Stimulated activated CD4-positive, alpha-beta T cell treated with anti-CD3 and anti-CD28 coated beads, Interleukin-15, amount 100 ng/mL, for 24 hours (primary cell): ENCODE measurements around the gene CELA3B.
"Not testable (repeated sequence)": the region's sequence is repeated elsewhere in the genome, so short reads cannot be mapped to it uniquely, and the experiment has no call there.

Experiments
- DNase-seq: peaks from one replicate; pipeline ENCODE4 v3.0.0-alpha.2; 2020

Gene CELA3B, protein sequence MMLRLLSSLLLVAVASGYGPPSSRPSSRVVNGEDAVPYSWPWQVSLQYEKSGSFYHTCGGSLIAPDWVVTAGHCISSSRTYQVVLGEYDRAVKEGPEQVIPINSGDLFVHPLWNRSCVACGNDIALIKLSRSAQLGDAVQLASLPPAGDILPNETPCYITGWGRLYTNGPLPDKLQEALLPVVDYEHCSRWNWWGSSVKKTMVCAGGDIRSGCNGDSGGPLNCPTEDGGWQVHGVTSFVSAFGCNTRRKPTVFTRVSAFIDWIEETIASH

DNA sequence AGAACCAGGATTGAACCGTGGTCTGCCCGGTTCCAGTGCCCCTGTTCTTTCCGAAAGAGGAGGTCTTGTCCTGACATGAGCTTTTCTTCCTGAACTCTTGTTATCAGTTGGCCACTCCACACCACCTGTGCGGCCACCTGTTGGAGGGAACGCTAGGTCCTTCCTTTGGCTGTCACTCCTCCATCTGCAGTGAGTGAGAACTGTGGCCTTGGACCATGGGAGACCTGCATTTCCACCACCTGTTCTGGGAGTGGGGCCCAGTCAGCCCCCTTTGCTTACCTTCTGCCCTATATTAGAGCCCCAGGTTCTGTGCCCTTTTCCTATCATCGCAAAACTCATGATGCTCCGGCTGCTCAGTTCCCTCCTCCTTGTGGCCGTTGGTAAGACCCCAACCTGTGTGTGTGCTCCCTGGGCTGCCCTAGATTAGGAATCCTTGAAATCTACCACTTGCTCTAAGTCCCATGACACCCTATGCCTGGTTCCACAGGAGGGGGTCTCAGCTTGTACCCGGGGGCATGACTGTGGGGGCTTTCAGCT lies at the start of gene CELA3B:
Gene CELA3B (plus strand): TSS at position 320 of the 537 bp plus-strand sequence. CDS start 18 bp downstream, at position 338.
- DNase-seq, result not testable (repeated sequence)

GRCh38 chr1:21927533-21928237 lies 49.1 kb upstream of the CELA3B start:
- DNase-seq, result no peak

DNA sequence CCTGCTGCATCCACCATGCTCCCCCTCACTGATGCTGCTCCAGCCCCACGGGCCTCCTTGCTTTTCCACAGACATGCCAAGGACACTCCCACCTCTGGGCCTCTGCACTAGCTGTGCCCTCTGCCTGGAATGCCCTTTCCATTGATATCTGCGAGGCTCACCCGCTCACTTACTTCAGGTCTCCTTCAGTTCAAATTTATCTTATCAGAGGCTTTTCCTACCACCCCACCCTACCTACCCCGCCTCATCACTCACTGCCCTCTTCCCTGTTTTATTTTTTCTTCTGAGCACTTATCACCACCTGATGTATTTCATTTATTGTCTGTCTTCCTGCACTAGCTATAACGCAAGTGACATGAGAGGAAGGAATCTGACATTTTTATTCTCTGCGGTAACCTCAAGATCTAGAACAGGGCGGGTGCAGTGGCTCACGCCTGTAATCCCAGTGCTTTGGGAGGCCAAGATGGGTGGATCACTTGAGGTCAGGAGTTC lies 46.7 kb upstream of the CELA3B start:
- no peak for DNase-seq

DNA sequence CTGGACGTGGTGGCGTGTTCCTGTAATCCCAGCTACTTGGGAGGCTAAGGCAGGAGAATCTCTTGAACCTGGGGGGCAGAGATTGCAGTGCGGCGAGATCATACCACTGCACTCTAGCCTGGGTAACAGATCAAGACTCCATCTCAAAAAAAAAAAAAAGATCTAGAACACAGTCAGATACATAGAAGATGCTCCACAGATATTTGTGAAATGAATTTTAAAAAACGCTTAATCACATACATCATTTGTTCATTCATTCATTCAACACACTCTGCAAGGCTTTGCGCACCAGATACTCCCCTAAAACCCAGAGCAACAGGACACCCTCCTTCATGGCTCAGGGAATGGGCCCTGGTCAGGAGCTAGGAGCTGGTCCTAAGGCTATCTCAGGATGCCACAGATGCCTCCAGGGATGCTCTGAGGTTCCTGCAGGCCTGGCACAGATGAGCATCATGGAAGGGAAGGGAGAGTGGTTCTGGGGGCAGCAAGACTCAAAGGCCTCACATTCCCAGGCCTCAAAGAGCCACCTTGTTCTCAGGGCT lies 46.1 kb upstream of the CELA3B start:
- DNase-seq, result no peak

DNA sequence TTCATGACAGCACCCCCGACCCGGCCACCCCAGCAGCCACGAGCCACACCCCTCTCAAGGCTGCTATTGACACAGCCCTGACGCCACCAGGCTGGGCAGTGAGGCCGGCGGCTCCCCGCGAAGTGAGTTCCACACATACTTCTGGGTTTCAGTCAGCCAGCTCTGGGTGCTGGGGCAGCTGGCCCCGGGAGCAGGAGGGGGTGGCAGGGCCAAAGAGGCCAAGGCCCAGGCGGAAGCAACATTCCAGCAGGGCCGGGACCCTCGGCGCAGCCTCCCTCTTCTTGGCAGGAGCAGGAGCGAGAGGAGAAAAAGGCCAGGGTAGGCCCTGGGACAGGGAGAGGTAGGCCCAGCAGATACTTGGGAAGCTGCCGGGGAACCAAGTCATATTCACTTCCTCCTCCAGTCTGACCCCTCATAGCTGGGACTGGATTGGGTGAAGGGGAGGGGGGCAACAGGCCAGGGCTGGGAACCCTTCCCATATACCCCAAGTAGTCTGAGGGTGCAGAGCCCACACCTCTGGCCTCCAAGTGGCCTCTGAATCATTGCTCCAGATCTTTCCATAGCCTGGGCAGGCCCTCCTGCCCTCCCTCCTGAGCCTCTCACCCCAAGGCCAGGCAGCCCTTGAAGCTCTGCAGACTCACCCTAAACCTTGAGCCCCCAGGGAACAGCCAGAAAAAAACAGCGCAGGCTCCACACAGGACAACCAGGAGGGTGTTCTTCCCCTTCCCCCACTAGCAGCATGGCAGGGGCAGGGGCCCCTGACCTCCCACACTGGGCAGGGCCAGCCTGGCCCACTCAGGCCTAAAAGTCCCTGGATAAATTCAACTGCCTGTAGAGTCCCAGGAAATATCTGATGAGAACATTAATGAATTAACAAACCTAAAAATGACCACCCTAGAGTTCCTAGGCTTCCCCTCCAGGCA lies 45.4 kb upstream of the CELA3B start:
- no peak for DNase-seq

DNA sequence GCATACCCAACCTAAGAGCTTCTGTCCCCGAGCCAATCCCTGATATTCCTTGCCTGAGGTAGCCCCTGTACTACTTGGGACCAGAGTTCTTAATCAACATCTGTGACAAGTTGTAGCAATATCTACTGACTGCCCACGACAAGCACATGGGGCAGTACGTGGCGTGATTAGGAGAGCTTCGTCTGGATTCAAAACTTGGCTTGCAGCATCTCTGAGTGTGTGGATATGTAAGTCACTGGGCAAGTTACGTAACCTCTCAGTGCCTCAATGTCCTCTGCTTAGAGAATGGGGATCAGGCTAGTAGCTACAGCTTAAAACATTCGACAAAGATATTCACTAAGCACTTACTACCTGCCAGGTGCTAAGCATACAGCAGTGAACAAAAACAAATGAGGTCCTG lies 44.7 kb upstream of the CELA3B start:
- DNase-seq, result no peak

- DNase-seq, result no peak
These were observed 43.2 kb upstream of the CELA3B start for GRCh38 chr1:21933397-21934248.

- DNase-seq, result no peak
These were observed 41.4 kb upstream of the CELA3B start for GRCh38 chr1:21935393-21935804.

DNA sequence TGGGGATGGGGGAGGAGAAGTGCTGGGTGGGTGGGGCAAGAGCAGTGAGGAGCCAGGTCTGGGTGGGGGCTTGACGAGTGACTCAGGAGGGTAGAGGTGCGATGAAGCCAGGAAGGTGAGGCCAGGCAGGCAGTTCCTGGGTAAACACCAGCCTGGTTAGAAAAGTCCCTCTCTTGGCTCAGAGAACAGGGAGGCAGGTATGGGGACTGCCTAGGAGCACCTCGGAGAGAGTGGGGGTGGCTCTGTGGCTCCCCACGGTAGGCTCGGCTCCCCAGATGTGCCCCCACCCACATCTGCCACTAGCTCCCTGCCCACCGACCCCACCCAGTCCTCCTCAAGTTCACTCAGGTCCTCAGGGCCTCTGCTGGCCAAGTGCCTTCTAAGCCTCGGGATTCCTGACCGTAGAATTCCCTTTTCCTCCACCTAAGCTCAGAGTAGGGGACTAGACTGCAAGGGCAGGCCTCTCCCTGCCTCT lies 40.9 kb upstream of the CELA3B start:
- no peak for DNase-seq

- peak; percentile 15 for DNase-seq
These were observed 40.3 kb upstream of the CELA3B start for GRCh38 chr1:21936366-21937031.

- DNase-seq, result no peak
These were observed 39.8 kb upstream of the CELA3B start, which contains the start of gene HSPG2 for GRCh38 chr1:21937034-21937371. HSPG2 (minus strand) TSS chr1:21937310; CDS start chr1:21937217, 93 bp downstream.

DNA sequence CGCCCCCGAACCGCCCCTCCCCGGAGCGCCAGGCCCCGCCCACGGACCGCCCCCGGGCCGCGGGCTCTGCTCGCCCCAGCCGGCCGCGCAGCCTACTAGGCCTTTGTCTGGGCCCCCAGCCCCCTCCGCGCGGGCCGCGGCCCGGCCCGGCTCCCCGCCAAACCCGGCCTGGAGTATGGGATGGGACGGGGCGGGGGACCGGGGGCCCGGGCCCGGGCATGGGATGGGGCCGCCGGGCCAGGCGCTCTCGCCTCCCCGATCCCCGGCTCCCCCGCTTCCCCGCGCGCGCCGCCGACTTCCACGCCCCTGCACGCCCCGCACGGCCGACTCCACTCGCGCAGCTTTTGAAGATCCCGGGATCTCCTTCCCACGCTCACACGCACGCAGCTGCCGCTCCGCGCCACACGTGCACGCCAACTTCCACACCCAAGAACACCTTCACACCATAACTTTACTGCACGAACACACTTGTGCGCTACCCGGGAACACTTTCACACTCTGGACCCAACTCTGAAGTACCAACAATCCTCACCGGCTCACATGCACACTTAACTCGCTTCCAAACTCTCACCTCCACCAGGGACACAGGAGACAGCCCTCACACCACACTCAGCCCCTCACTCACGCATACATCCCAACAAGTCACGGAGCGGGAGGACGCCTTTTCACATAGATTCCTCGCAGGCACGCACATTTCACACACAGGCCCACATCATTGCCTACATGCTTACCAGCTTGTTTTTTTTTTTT lies 39.3 kb upstream of the CELA3B start:
- peak; percentile 72 for DNase-seq

DNA sequence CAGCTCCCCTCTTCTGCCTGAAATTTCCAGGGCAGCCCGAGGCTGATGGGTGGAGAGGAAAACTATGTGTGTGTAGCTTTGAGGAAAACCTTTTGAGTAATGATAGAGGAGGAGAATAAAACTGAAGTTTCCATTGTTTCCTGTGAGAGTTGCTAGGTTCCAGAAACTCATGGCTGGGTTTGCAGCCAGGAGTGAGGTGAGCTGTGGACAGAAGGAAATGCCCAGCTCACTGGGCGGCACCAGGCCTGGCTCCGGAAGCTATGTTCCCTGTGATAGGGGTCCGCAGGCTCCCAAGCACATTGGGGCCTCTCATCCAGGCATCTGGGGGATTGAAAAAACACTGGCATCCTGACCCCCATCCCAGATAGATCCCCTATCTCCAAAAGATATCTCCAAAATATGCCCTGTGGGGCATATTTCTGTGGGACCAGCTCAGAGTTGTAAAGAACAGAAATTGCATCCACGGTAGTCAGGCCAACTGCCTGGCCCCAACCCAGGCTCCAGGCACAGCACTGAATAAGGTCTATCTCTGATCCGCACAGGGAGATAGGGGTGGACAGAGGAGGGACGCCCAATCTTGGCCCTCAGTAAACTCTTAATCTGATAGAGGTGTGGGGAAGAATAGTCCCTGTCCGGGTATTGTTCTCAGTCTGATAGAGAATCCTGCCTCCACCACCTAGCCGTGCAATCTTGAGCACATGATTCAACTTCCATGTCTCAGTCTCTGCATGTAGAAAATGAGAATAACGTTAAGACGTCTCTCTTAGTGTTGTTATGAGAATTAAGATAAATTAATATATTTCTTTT lies 37.9 kb upstream of the CELA3B start:
- no peak for DNase-seq

- no peak for DNase-seq
These were observed 37.0 kb upstream of the CELA3B start for GRCh38 chr1:21939650-21940374.

DNA sequence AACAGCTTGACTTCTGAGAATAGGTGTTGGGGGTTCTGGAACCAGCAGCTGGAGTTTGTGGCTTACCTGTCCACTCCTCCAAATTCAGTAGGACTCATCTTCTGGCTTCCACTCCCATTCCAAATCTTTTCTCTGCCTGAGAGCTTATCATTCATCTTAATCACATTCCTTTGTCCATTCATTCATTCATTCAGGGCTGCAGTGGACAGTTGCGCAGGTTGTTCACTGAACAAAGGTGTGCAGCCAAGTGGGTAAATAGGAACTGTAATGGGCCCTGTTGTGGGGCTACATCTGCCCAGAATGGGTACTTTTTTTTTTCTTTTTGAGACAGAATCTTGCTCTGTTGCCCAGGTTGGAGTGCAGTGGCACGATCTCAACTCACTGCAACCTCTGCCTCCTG lies 36.3 kb upstream of the CELA3B start:
- DNase-seq, result no peak

- DNase-seq, result no peak
These were observed 35.5 kb upstream of the CELA3B start for GRCh38 chr1:21941370-21941769.

- DNase-seq, result no peak
These were observed 34.4 kb upstream of the CELA3B start for GRCh38 chr1:21942464-21942863.

DNA sequence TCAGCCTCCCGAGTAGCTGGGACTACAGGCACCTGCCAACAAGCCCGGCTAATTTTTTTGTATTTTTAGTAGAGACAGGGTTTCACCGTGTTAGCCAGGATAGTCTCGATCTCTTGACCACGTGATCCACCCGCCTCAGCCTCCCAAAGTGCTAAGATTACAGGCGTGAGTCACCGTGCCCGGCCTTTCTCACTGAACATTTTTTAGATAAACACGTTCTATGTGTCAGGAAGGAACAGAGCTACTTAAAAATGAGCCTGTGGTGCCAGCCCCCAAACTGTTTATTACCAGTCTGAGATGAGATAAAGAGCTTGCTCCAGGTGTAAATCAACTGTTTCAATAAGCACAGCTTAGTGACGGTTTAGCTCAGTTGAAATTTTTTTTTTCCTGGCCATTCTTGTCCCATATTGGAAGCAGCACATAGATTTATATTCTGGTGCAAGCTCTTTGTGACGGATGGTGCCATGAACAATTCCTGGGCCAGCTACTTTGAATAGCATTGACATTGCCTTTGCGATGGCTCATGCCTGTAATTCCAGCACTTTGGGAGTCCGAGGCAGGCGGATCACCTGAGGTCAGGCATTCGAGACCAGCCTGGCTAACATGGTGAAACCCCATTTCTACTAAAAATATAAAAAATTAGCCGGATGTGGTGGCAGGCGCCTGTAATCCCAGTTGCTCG lies 33.7 kb upstream of the CELA3B start:
- not testable (repeated sequence) for DNase-seq
